ENCODE results near the gene DMBT1.

The DMBT1 gene

DNA sequence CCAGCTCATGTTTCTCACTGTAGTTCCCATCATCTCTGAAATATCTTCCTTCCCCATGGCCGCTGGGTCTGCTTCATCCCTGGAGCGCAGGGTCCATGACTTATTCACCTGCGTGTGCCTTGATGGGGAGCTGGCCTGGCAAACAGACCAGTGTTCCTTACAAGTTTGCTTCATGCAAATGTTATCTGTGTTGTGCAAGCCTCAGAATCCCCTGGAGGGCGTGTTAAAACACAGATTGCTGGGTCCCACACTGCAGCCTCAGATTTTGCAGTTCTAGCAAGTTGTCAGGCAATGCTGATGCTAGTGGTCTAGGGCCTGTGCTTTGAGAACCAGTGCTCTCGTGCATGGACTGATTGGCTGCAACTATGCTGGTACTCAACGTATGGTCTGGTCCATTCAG, 7.2 kb upstream of the DMBT1 start:
- TF ChIP-seq, protein P1, sequence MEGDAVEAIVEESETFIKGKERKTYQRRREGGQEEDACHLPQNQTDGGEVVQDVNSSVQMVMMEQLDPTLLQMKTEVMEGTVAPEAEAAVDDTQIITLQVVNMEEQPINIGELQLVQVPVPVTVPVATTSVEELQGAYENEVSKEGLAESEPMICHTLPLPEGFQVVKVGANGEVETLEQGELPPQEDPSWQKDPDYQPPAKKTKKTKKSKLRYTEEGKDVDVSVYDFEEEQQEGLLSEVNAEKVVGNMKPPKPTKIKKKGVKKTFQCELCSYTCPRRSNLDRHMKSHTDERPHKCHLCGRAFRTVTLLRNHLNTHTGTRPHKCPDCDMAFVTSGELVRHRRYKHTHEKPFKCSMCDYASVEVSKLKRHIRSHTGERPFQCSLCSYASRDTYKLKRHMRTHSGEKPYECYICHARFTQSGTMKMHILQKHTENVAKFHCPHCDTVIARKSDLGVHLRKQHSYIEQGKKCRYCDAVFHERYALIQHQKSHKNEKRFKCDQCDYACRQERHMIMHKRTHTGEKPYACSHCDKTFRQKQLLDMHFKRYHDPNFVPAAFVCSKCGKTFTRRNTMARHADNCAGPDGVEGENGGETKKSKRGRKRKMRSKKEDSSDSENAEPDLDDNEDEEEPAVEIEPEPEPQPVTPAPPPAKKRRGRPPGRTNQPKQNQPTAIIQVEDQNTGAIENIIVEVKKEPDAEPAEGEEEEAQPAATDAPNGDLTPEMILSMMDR (IDR thresholded peaks at IDR 0.05; ENCODE audit: insufficient read depth, low read depth, low read length, missing control alignments): no peak
- DNase-seq (ENCODE audit: low read depth): no peak
- no peak overlapping the region for H3K4me3 ChIP-seq (ENCODE audit: low read depth, low read length)

DNA sequence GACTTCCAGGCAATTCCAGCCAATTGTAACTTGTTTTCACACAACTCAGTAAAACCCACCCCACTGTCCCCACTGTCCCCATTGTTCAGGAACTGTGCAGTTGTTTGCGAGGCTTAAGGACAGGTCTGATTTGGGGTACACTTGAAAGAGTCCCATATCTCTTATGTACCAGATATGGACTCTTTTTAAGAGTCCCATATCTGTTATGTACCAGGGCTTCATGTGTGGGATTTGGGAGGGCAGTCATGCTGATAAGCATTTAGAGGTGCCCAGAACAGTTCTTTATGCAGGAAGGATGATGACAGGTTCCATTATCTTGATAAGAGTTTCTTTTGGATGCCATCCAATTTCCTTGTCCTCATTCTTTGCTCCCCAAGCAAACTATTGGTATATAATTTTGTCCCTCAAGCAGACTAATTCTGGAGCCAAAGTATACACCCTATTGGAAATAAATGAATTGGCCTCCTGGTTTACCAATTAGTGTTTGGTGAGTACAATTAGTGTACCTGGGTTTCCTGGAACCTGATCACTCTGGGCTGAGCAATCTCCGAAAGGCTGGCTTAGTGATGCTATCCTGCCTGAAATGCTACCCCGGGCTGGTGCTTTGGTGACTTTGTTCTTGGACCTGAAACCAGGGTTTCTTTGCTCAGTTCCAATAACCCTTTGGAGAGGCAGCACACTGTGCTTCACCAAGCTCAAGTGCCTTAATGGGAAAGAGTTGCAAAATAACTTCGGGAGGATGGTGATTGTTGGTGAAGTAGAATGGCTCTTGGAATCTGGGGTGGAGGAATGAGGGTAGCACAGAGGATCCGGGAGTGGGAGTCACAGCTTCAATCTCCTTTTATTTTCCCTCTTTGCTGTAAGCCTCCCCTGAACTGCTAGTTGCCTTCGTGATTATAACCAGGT, 6.2 kb upstream of the DMBT1 start:
- TF ChIP-seq, protein P1 (IDR thresholded peaks at IDR 0.05; ENCODE audit: insufficient read depth, low read depth, low read length, missing control alignments): no peak
- no peak overlapping the region for H3K4me3 ChIP-seq (ENCODE audit: low read depth, low read length)
- DNase-seq (ENCODE audit: low read depth): no peak

DNA sequence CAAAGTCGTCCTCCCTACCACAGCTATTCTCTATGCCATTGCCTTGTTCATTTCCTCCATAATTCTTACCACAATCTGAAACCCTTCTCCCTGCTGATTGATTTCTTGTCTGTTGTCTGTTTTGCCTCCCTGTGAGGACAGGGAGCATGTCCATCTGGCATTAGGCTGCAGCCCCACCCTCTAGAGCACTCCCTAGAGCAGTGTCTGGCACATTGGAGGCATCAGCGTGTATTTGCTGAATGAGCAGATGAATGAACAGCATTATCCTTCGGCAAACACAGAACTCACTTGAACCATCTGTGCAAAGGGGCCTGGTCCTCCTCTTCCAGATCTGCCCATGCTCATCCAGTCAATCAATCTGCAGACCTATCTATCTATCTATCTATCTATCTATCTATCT, 5.1 kb upstream of the DMBT1 start:
- TF ChIP-seq, protein P1 (IDR thresholded peaks at IDR 0.05; ENCODE audit: insufficient read depth, low read depth, low read length, missing control alignments): no peak
- no peak overlapping the region for H3K4me3 ChIP-seq (ENCODE audit: low read depth, low read length)

DNA sequence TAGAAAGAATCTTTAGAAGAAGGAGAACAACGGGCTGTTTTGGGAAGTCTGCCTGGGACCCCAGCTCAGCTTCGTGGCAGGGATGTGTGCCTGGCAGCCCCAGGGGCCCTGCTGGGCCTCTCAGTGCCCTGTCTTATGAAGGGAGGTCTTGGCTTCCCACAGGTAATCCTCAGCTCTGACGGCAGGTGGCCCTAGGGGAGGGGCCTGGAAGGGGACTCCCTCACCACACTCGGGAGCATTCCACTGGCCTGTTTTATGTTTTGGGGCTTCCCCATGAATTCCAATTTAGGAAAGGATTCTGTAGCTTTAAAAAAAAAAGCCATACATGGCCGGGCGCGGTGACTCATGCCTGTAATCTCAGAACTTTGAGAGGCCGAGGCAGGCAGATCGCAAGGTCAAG, 3.0 kb upstream of the DMBT1 start:
- H3K4me3 ChIP-seq (ENCODE audit: low read depth, low read length): no peak overlapping the region
- no peak for DNase-seq (ENCODE audit: low read depth)
- TF ChIP-seq, protein P1 (IDR thresholded peaks at IDR 0.05; ENCODE audit: insufficient read depth, low read depth, low read length, missing control alignments): no peak

More for the DNA sequence above, 5.1 kb upstream of the DMBT1 start:
- no peak for DNase-seq (ENCODE audit: low read depth)

DNA sequence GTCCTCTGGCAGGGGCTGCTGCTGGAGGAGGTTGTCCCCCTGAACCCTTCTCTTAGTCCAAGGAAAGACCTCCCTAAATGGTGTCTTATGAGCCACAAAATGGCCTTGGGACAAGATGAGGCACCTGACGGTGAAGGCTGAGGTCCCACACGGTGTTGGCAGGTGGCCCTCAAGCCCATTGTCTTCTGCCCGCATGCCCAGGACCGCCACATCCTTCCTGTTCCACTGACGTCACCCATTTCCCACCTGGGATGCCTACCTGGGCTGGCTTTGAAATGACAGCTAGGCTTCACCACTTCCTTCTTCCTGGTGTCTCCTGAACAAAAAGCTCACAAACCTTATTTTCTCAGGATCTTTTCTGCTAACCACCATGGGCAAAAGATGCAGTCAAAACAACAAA, 2.1 kb upstream of the DMBT1 start:
- DNase-seq (ENCODE audit: low read depth): no peak
- TF ChIP-seq, protein P1 (IDR thresholded peaks at IDR 0.05; ENCODE audit: insufficient read depth, low read depth, low read length, missing control alignments): no peak

DNA sequence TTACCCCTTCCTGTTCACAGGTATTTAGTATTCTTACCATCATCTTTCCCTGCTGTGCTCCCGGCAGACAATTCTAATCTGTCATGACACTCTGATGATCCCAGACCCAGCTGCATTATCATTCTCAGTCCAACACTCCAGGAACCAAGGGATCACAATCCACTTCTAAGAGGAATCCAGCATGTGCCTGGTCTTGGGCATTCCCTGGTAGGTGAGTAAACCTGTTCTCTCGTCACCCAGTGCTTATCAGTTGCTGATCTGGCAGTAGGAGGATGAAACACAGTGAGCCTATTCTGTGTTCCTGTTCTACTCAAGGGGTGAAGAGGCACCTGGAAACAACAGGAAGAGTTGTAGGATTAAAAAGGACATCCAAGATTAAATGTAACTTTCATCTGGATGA, 1.3 kb upstream of the DMBT1 start:
- H3K4me3 ChIP-seq (ENCODE audit: low read depth, low read length): no peak overlapping the region
- TF ChIP-seq, protein P1 (IDR thresholded peaks at IDR 0.05; ENCODE audit: insufficient read depth, low read depth, low read length, missing control alignments): no peak
- DNase-seq (ENCODE audit: low read depth): no peak

More for the DNA sequence above, 2.1 kb upstream of the DMBT1 start:
- no peak overlapping the region for H3K4me3 ChIP-seq (ENCODE audit: low read depth, low read length)
